AG10803 (cell line): Measurements from ENCODE around the gene STAU1.
"Not testable (repeated sequence)": the region's sequence is repeated elsewhere in the genome, so short reads cannot be mapped to it uniquely, and the experiment has no call there.

ENCODE experiments used
- DNase-seq: peaks from one replicate; pipeline ENCODE4 v3.0.0; 2010; ENCODE audit warnings: low read depth
- H3K4me3 ChIP-seq: 2 replicates; pipeline ENCODE4 v1.5.1; 2011; ENCODE audit warnings: mild to moderate bottlenecking, low read length, control low read depth
- TF ChIP-seq, protein P1 (sequence below): conservative IDR thresholded peaks from 2 replicates; pipeline ENCODE4 v1.5.1; 2011; ENCODE audit warnings: mild to moderate bottlenecking, low read length, control low read depth, inconsistent platforms

STAU1 gene

DNA sequence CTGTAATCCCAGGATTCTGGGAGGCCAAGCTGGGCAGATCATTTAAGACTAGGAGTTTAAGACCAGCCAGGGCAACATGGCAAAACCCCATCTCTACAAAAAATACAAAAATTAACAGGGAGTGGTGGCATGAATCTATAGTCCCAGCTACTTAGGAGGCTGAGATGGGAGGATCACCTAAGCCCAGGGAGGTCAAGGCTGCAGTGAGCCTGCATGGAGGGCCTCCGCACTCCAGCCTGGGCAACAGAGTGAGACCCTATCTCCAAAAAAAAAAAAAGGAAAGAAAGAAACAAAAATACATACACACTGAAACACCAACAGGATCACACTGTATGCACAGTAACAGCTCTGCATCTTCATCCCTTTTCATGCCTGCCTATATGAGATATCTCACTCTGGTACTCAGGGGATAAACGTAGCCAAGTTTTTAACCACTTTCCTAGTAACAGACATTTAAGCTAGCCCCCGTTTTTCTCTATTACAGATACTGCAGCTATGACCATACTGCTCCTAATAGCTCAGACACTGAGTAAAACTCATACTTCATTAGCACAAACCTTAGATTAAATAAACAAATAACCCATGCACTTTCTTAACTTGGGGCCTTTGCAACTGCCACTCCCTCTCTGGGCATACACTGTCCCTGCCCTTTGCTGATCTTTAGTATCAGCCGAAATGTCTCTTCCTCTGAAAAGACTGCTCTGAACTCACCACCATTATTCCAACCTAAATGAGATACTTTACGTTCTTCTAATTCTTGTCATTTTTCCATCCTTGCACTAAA, 41.5 kb downstream of the STAU1 start:
- no peak for DNase-seq
- H3K4me3 ChIP-seq = no peak overlapping the region
- TF ChIP-seq, protein P1, sequence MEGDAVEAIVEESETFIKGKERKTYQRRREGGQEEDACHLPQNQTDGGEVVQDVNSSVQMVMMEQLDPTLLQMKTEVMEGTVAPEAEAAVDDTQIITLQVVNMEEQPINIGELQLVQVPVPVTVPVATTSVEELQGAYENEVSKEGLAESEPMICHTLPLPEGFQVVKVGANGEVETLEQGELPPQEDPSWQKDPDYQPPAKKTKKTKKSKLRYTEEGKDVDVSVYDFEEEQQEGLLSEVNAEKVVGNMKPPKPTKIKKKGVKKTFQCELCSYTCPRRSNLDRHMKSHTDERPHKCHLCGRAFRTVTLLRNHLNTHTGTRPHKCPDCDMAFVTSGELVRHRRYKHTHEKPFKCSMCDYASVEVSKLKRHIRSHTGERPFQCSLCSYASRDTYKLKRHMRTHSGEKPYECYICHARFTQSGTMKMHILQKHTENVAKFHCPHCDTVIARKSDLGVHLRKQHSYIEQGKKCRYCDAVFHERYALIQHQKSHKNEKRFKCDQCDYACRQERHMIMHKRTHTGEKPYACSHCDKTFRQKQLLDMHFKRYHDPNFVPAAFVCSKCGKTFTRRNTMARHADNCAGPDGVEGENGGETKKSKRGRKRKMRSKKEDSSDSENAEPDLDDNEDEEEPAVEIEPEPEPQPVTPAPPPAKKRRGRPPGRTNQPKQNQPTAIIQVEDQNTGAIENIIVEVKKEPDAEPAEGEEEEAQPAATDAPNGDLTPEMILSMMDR = no peak

DNA sequence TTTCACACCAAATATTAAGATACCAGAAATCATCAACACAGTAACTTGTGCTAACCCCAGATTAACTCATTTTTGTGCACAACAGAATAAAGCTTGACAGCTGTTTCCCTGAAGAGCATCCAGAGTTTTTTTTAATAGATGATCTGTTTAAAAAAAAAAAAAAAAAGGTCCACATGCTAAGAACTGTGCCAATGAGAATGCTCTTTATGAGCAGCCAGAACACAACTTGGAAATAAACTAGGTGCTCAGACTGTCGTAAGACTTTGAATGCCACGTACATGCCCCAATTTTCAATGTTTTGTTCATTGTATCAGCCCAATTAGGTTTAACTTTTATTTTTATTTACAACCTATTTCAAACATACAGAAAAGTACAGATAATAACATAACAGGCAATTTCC, 47.3 kb downstream of the STAU1 start:
- no peak overlapping the region for H3K4me3 ChIP-seq
- TF ChIP-seq, protein P1 = no peak
- DNase-seq = peak; percentile 31

- no peak for DNase-seq
- TF ChIP-seq, protein P1 = no peak
Observed at GRCh38 chr20:49140411-49140810, 47.7 kb downstream of the STAU1 start.

GRCh38 chr20:49138431-49138830, 49.7 kb downstream of the STAU1 start:
- no peak overlapping the region for H3K4me3 ChIP-seq

More at GRCh38 chr20:49140411-49140810, 47.7 kb downstream of the STAU1 start:
- no peak overlapping the region for H3K4me3 ChIP-seq

GRCh38 chr20:49136817-49137571, 51.1 kb downstream of the STAU1 start:
- TF ChIP-seq, protein P1 = no peak
- no peak overlapping the region for H3K4me3 ChIP-seq
- DNase-seq = no peak

More at GRCh38 chr20:49138431-49138830, 49.7 kb downstream of the STAU1 start:
- TF ChIP-seq, protein P1 = no peak
- no peak for DNase-seq

GRCh38 chr20:49134797-49135196, 53.3 kb downstream of the STAU1 start:
- H3K4me3 ChIP-seq, DNase-seq: not testable (repeated sequence)

GRCh38 chr20:49133571-49133970, 54.6 kb downstream of the STAU1 start:
- no peak overlapping the region for H3K4me3 ChIP-seq
- TF ChIP-seq, protein P1 = no peak
- DNase-seq = no peak
